SH-SY5Y (cell line): ENCODE data around the gene CLTC.

Experiments
- GATA2 ChIP-seq: IDR thresholded peaks from 2 replicates; pipeline ENCODE4 v1.6.1; 2011; ENCODE audit warnings: mild to moderate bottlenecking, low read depth, low read length
- GATA3 ChIP-seq: IDR thresholded peaks from 2 replicates; pipeline ENCODE4 v1.6.1; 2011; ENCODE audit warnings: low read depth, mild to moderate bottlenecking, low read length, moderate library complexity

DNA sequence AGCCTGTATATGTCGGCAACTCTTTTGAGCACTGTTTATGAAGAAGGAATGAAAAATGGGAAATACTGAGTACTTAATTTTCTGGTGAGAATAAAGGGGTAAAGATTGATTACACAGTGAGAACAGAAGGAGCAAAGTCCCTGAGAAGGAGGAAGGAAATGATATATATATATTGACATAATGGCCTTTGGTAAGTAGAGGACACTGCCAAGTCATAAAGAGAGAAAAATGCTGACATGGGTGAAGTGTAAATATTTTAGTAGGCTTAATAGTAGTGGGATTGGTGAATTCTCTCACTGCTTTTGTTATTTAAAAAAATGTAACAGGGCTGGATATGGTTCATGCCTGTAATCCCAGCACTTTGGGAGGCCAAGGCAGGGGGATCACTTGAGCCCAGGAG lies 103.9 kb downstream of the CLTC start:
- TF ChIP-seq GATA2 = no peak
- TF ChIP-seq GATA3 = no peak
